GM19023 (cell line): ENCODE measurements around the gene ADGRA1.

Experiments used
- ATAC-seq: cut with Tn5 transposase; IDR thresholded peaks from one replicate; pipeline ENCODE4 v1.9.1; 2021; ENCODE audit warnings: mild to moderate bottlenecking, moderate library complexity; ENCODE audit not compliant: unreplicated experiment

Gene ADGRA1

GRCh38 chr10:133094286-133094685 lies 6.6 kb downstream of the ADGRA1 start:
- no peak for ATAC-seq

GRCh38 chr10:133094866-133095265 lies 7.1 kb downstream of the ADGRA1 start:
- no peak for ATAC-seq

- no peak for ATAC-seq
Observed at GRCh38 chr10:133095586-133095985, 7.9 kb downstream of the ADGRA1 start.

GRCh38 chr10:133096616-133097269 lies 9.0 kb downstream of the ADGRA1 start:
- ATAC-seq = no peak

- no peak for ATAC-seq
Observed at GRCh38 chr10:133097418-133097817, 9.7 kb downstream of the ADGRA1 start.

- ATAC-seq = no peak
Observed at GRCh38 chr10:133097961-133098360, 10.2 kb downstream of the ADGRA1 start.

GRCh38 chr10:133098426-133099124 lies 10.9 kb downstream of the ADGRA1 start:
- ATAC-seq = no peak

DNA sequence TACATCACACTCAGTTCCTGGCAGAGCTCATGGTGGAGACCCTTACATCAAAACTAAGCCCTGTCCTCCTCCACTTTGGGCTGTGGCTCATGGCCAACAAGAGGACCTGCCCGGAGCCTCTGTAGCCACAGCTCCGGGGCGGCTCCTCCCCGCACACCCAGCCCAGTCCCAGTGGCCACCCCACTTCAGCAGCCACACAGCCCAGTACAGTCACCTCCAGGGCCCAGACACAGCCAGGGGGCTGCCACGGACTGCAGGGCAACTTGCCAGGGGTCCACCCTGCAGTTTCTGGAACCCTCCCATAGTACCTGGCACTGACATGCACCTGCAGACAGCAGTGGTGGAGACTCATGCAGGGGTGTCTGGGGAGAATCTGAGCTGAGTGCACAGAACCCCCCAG lies 11.8 kb downstream of the ADGRA1 start:
- ATAC-seq = no peak

DNA sequence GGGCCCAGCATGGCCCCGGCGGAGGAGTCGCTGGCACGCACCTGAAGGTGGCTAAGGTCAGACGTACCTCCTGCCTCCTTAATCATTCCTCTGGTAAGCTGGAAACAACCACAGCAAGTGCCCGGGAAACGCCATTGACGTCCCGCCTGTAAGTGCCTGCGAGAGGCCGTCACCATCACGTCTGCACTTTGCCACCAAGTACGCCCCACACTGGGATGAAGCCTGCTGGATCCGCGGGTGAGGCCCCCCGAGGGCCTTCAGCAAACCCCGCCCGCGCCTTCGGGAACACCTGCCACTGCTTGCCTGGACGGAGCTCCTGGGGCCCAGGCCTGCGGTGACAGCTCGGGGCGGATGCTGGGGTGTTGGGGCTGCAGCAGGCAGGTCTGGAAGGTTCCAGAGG lies 12.5 kb downstream of the ADGRA1 start:
- ATAC-seq = no peak

DNA sequence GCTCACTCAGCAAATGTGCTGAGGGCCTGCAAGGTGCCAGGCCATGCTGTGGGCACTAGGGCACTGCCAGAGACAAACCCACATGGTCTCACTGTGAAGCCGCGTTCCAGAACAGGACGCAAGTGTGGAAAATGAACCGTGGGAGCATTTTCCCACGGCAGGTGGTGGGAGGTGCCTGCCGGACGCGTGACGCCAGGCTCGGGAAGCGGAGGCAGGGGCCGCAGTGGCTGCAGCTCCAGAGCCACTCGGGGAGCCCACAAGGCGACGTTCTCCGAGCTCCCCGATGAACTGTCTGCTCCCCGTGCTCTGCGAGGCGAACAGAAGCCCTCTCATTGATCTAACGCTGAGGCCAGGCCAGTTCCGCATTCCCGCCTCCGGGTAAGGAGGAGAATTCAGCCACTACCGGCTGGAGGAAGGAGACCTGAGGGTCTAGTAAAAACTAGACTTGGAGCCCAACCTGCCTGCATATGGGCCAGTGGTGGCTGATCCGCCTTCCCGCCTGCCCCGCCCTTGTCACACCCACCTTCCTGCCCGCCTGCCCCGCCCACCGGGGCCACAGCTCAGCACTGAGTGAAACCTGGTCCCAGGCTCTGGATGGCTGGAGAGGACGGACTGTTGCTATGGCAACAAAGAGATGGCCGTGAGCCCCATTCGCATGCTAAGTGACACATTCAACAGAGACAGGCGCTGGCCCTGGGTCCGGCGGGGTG lies 13.1 kb downstream of the ADGRA1 start:
- no peak for ATAC-seq

- ATAC-seq = no peak
Observed at GRCh38 chr10:133101416-133101810, 13.7 kb downstream of the ADGRA1 start.

DNA sequence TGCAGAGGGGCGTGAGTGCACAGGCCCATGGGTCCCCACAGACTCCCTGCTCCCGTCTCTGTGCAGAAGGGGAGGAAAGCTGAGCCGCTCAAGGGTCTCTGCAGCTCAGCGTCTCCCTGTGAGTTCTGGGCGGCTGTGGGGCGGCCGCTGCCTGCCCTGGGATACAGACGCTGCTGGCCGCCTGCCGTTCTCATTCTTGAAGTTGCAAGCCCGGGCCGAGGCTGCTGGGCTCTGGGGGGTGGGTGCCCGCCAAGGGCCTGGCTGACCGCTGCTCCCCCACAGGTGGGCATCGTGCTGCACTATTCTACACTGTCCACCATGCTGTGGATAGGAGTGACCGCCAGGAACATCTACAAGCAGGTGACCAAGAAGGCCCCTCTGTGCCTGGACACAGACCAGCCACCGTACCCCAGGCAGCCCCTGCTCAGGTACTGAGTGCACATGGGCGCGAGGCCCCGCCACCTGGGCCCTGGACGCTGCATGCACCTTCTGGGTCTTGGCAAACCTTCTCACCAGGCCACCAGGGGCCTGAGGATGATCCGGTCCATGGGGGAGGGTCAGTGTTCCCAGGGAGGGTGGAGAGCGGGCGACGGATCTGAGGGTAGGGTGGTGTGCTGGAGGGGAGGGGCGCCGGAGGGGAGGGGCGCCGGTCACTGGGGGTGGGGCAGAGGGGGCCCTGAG lies 14.8 kb downstream of the ADGRA1 start:
- ATAC-seq = no peak

DNA sequence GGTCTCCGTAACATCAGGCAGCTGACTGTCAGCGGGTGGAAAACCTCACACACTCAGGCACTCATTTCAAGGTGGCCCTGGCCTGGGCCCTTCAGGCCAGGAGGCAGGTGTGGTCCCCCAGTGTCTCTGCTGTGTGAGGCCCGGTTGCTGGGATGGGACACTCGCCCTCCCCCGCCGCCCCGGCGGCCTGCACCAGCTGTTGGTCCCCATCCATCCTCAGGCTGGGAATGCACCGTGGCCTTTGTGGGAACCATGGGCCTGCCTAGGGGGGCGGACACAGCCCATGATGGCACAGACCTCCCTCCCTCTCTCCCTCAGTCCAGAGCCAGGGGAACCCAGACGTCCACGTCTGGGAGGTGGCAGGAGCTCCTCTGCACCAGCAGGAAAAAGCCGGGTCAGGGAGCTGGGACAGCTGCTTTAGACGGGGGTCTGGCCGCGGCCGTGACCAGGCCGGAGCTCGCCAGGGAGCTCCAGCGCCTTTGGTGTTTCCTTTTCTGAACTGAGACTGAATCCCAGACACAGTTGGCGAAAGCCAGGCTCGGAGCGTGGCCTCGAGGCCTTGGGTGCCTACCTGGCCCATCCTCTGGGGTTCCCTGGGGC lies 15.7 kb downstream of the ADGRA1 start:
- no peak for ATAC-seq

DNA sequence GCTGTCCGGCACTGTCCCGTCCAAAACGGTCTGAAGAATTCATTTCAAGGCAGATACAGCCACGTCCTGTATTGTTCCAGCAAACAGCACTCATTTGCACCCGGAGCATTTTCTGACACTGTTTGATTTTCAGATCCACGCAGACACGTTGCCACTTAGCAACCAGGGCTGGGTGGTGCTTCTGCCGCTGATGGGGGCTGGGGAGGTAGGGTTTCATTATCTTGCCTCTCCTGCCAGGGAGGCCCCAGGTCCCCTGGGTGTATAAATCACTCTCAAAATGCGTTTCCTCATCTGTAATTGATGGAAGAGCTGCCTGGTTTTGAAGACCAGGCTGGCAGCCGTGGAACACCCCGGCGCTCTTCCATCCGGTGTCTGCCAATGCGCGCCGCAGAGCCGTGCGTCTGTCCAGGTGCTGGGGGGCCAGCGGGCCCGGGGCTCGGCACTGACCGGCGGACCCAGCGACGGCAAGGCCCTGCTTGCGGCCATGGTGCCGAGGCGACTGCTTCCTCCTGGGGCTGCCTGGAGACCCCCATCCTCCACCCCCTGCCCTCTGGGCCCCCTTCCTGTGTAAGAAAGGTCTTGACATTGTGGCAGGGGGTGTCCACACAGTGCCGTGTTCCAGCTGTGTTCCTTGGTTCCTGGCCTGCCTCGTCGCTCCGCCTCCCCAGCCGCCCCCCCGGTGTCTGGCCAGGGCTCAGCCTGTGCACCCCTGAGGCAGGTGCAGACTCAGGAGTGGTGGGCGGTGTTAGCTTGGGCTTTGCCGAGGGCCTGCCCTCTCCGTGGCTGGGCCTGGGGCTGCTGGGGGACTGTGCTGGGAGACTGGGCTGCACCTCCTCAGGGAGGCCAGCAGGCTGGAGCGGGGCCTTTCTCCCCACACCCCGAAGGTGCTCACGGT lies 16.6 kb downstream of the ADGRA1 start:
- ATAC-seq = no peak

- ATAC-seq = no peak
Observed at GRCh38 chr10:133104963-133105640, 17.4 kb downstream of the ADGRA1 start.

- no peak for ATAC-seq
Observed at GRCh38 chr10:133105686-133106390, 18.1 kb downstream of the ADGRA1 start.

DNA sequence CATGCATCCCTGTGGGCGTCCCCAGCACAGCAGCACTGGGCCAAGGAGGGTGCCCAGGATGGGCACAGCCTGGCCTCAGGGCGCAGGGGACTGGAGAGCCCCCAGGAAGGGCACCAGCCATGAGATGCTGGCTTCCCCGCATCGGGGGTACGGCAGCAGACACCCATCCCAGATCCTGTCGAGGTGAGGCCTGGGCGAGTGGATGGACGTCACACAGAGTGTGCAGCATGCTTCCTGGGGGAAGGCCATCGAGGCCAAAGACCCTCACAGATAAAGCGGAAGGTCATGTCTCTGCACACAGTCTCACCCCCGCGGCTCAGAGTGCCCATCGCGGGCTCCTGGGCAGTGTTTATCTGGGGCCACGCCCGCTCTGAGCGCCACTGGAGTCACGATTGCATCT lies 18.8 kb downstream of the ADGRA1 start:
- no peak for ATAC-seq

DNA sequence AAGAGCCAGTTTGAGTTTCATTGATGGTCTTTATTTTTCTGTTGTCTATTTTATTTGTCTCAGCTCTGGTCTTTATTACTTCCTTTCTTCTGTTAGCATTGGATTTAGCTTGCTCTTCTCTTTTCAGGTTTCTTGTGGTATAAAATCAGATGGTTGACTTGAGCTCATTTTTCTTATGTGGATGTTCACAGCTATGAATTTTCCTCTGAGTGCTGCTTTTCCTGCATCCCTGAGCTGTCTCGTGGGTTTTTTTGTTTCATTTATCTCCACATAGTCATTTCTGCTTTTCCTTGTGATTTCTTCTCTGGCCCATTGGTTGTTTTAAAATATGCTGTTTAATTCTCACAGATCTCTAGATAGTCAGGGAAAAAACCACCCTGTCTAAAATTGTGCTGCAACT lies 19.7 kb downstream of the ADGRA1 start:
- ATAC-seq = no peak

GRCh38 chr10:133109711-133110110 lies 22.0 kb downstream of the ADGRA1 start:
- ATAC-seq = no peak
